Esophagus squamous epithelium (tissue), 4 donors: Measurements from ENCODE around the gene OSBPL10.

Experiments used
- POLR2A ChIP-seq, 4 donors: fragments of 450-650 bp; IDR thresholded peaks; one replicate each; pipeline ENCODE4 v1.6.1; 2017; ENCODE audit warnings: antibody characterized with exemption in 4 of 4, mild to moderate bottlenecking in 4 of 4, moderate library complexity in 3 of 4
- TF ChIP-seq, protein P1 (sequence below), 6 experiments: fragments of 450-650 bp in 4 of 6; fragments of 200-600 bp in 2 of 6; sonication (generic) in 2 of 6; IDR thresholded peaks; one replicate each; pipeline ENCODE4 v1.5.1; 2016 to 2019; ENCODE audit warnings: antibody characterized with exemption in 6 of 6, mild to moderate bottlenecking in 4 of 6, moderate library complexity in 4 of 6

DNA sequence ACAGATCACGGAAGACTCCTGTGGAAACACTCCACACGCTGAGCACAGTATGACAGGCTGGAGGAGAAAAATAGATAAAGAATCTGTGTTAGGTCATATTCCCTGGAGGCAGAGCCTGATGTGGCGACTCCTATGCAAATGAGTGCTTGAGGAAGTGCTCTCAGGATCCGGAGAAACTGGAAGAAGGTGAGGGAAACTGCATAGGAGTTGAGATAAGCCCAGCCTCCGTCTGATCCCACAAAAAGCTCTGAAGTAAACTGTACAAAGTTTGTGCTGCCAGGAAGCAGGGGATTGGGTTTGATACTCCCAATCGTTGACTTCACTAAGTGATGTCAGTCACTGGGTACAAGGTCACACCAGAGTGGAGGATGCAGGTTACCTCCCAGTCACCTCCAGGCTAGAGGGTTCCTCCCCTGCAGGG is 33.4 kb downstream of the OSBPL10 start:
- no peak for TF ChIP-seq POLR2A (IDR thresholded peaks at IDR 0.05)
- TF ChIP-seq, protein P1, sequence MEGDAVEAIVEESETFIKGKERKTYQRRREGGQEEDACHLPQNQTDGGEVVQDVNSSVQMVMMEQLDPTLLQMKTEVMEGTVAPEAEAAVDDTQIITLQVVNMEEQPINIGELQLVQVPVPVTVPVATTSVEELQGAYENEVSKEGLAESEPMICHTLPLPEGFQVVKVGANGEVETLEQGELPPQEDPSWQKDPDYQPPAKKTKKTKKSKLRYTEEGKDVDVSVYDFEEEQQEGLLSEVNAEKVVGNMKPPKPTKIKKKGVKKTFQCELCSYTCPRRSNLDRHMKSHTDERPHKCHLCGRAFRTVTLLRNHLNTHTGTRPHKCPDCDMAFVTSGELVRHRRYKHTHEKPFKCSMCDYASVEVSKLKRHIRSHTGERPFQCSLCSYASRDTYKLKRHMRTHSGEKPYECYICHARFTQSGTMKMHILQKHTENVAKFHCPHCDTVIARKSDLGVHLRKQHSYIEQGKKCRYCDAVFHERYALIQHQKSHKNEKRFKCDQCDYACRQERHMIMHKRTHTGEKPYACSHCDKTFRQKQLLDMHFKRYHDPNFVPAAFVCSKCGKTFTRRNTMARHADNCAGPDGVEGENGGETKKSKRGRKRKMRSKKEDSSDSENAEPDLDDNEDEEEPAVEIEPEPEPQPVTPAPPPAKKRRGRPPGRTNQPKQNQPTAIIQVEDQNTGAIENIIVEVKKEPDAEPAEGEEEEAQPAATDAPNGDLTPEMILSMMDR (IDR thresholded peaks at IDR 0.05): no peak
